GM18858 (cell line): ENCODE data around the gene HEXA.

Source experiments
- ATAC-seq: cut with Tn5 transposase; IDR thresholded peaks from one replicate; pipeline ENCODE4 v1.9.1; 2021; ENCODE audit not compliant: unreplicated experiment

Gene HEXA

GRCh38 chr15:72323752-72324151 is 52.1 kb downstream of the HEXA start:
- no peak for ATAC-seq

- ATAC-seq: no peak
Measured at GRCh38 chr15:72319985-72320671, 55.7 kb downstream of the HEXA start, which contains the start of gene CELF6. Gene CELF6, minus strand, starts transcription at chr15:72320157. Its CDS starts 283 bp downstream, at chr15:72319874.

- ATAC-seq: no peak
Measured at GRCh38 chr15:72319360-72319984, 56.3 kb downstream of the HEXA start.

- ATAC-seq: no peak
Measured at GRCh38 chr15:72318408-72318942, 57.3 kb downstream of the HEXA start.

- ATAC-seq: no peak
Measured at GRCh38 chr15:72315706-72316370, 60.0 kb downstream of the HEXA start.

- no peak for ATAC-seq
Measured at GRCh38 chr15:72313881-72314280, 61.9 kb downstream of the HEXA start.

- ATAC-seq: no peak
Measured at GRCh38 chr15:72313448-72313840, 62.4 kb downstream of the HEXA start.

- no peak for ATAC-seq
Measured at GRCh38 chr15:72312605-72313447, 63.0 kb downstream of the HEXA start.

- no peak for ATAC-seq
Measured at GRCh38 chr15:72307026-72307425, 68.8 kb downstream of the HEXA start.

GRCh38 chr15:72306211-72306785 is 69.5 kb downstream of the HEXA start:
- no peak for ATAC-seq

GRCh38 chr15:72304596-72304995 is 71.2 kb downstream of the HEXA start:
- no peak for ATAC-seq

GRCh38 chr15:72302955-72303354 is 72.9 kb downstream of the HEXA start:
- ATAC-seq: no peak
